CD8-positive, alpha-beta memory T cell (primary cell): Measurements from ENCODE around the gene GRID2. TPM values are rescaled to one million over a fixed set of nuclear protein-coding genes. Genes with fewer than 3 reads are reported as not detected.

ENCODE experiments used
- CTCF ChIA-PET: fragments of 350-600 bp; sonication (Branson Sonifier 250); formaldehyde crosslinking; loops from one replicate; lab custom pipeline; 2021; ENCODE audit warnings: antibody characterized with exemption; lab: Charles Lee
- POLR2A ChIA-PET: fragments of 350-600 bp; sonication (Branson Sonifier 250); formaldehyde crosslinking; loops from one replicate; lab custom pipeline; 2021; ENCODE audit warnings: antibody characterized with exemption; lab: Charles Lee
- DNase-seq, 5 donors: peaks; one replicate each; pipeline versions ENCODE4 v3.0.0 to v3.0.0-alpha.2; 2020 to 2022; ENCODE audit warnings: mixed read lengths in 1 of 5
- H3K27ac ChIP-seq: one replicate; pipeline ENCODE4 v1.7.0; 2013; ENCODE audit warnings: low read depth, mild to moderate bottlenecking, low read length, moderate library complexity
- H3K27me3 ChIP-seq: 2 replicates; pipeline ENCODE4 v1.7.0; 2013; ENCODE audit warnings: low read length, mild to moderate bottlenecking; ENCODE audit not compliant: insufficient read depth, poor library complexity, severe bottlenecking
- H3K36me3 ChIP-seq: 2 replicates; pipeline ENCODE4 v1.7.0; 2013; ENCODE audit warnings: mild to moderate bottlenecking, low read length, moderate library complexity; ENCODE audit not compliant: insufficient read depth
- H3K4me1 ChIP-seq: 2 replicates; pipeline ENCODE4 v1.7.0; 2013; ENCODE audit warnings: mild to moderate bottlenecking, low read length, moderate library complexity; ENCODE audit not compliant: insufficient read depth
- H3K4me3 ChIP-seq: 2 replicates; pipeline ENCODE4 v1.7.0; 2013; ENCODE audit warnings: mild to moderate bottlenecking, low read length
- H3K9me3 ChIP-seq: 2 replicates; pipeline ENCODE4 v1.7.0; 2013; ENCODE audit warnings: mild to moderate bottlenecking, low read length
- H3K27ac Mint-ChIP-seq, 8 donors: one replicate each; pipeline ENCODE4 v1.8.0; 2020 to 2021; ENCODE audit warnings: mixed read lengths in 8 of 8, mild to moderate bottlenecking in 6 of 8, inconsistent platforms in 3 of 8, moderate library complexity in 3 of 8
- H3K27me3 Mint-ChIP-seq, 2 donors: one replicate each; pipeline ENCODE4 v1.8.0; 2020 to 2021; ENCODE audit warnings: mixed read lengths in 2 of 2, mild to moderate bottlenecking in 1 of 2, moderate library complexity in 1 of 2
- H3K36me3 Mint-ChIP-seq, 3 donors: one replicate each; pipeline ENCODE4 v1.8.0; 2020 to 2021; ENCODE audit warnings: mixed read lengths in 3 of 3, inconsistent platforms in 1 of 3, mild to moderate bottlenecking in 1 of 3
- H3K4me1 Mint-ChIP-seq, 3 donors: one replicate each; pipeline ENCODE4 v1.8.0; 2020 to 2021; ENCODE audit warnings: mixed read lengths in 3 of 3, inconsistent platforms in 1 of 3, mild to moderate bottlenecking in 1 of 3
- H3K4me3 Mint-ChIP-seq, 7 donors: one replicate each; pipeline ENCODE4 v1.8.0; 2020 to 2021; ENCODE audit warnings: mixed read lengths in 7 of 7, mild to moderate bottlenecking in 6 of 7, moderate library complexity in 4 of 7, inconsistent platforms in 2 of 7
- H3K9me3 Mint-ChIP-seq, 5 donors: one replicate each; pipeline ENCODE4 v1.8.0; 2020 to 2022; ENCODE audit warnings: mixed read lengths in 5 of 5, mild to moderate bottlenecking in 3 of 5, moderate library complexity in 2 of 5, inconsistent platforms in 1 of 5
- polyA plus RNA-seq: library from polyadenylated mRNA; unstranded; fragments of 300-500 nt; fragmentation: Illumina TruSeq; gene quantifications from one replicate; pipeline ENCODE4 v1.2.3, GENCODE V29; 2021
- total RNA-seq, 2 experiments: library from RNA; stranded (reverse); gene quantifications; one replicate each; pipeline ENCODE4 v1.2.3, GENCODE V29; 2021

GRID2 gene
- total and polyA plus RNA-seq, 3 experiments from 2014 or later = not detected

DNA sequence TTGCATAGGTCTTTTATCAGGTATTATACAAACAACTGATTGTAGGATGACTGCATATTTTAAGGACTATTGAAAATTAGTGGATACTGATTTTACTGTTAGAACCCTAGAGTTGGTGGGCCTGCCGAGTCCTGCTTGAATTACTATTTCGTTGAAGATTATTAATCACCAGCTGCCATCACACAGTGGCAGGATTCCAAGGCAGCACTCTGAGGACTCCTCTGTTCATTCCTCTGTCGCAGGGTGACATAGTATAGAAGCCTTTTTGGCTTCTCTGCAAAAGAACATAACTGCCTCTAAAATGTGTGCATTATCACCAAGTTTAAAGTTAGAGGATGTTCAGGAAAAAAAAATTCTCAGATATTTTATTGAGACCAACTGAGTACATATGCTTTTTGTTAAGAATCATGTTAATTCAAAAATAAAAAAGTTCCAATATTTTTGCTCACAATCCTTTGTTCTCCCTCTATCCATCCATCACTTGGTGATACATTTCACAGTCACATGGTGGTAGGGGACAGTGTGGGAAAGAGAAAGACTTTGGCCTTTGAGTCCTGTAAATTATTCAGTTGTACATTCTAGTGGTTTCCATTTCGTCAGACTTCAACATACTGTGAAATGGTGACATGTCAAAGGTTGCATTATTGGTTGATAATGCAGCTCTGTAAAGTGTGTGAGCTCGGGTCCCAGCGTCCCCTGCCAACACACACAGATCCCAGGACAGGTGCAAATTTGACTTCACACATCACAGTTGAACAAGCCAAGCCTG lies 332.5 kb downstream of the GRID2 start:
- Mint-ChIP-seq H3K4me3 (no peak overlapping the region), H3K27me3 (no peaks in the 10 kb centered on the region), H3K27ac (no peak overlapping the region), H3K4me1 (no peaks in the 10 kb centered on the region), H3K9me3 (peaks cover 0 to 13% (median 11%) of the 10 kb centered on the region in 5 donors), H3K36me3 (no peaks in the 10 kb centered on the region)
- H3K27ac ChIP-seq = no peak overlapping the region
- ChIA-PET POLR2A (no interaction called here), CTCF (no interaction called here)
- H3K4me3 ChIP-seq = no peak overlapping the region
- no peak for DNase-seq
- H3K36me3 ChIP-seq = no peaks in the 10 kb centered on the region
- H3K27me3 ChIP-seq = no peaks in the 10 kb centered on the region
- no peaks in the 10 kb centered on the region for H3K9me3 ChIP-seq
- no peaks in the 10 kb centered on the region for H3K4me1 ChIP-seq

DNA sequence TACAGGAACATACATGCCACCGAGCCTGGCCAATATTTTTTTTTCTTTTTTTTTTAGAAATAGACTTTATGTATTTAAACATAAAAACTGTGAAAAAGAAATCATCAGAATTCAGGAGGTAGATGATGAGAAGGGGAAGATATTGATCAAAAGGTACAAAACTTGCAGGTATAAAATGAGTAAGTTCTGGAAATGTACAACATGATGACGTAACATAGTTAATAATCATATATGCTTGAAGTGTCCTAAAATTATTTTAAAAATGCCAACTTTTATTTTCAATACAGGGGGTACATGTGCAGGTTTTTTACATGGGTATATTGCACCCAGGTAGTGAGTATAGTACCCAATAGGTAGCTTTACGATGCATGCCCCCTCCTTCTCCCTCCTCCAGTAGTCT lies 337.6 kb downstream of the GRID2 start:
- Histone ChIP-seq H3K27ac (no peak overlapping the region), H3K9me3 (no peaks in the 10 kb centered on the region), H3K4me1 (no peaks in the 10 kb centered on the region), H3K36me3 (no peaks in the 10 kb centered on the region), H3K27me3 (no peaks in the 10 kb centered on the region), H3K4me3 (no peak overlapping the region)
- Mint-ChIP-seq H3K4me1 (no peaks in the 10 kb centered on the region), H3K27ac (no peak overlapping the region), H3K27me3 (no peaks in the 10 kb centered on the region), H3K36me3 (no peaks in the 10 kb centered on the region), H3K9me3 (peaks cover 0 to 18% (median 2%) of the 10 kb centered on the region in 5 donors), H3K4me3 (no peak overlapping the region)
- ChIA-PET CTCF (no interaction called here), POLR2A (no interaction called here)
- DNase-seq = no peak

DNA sequence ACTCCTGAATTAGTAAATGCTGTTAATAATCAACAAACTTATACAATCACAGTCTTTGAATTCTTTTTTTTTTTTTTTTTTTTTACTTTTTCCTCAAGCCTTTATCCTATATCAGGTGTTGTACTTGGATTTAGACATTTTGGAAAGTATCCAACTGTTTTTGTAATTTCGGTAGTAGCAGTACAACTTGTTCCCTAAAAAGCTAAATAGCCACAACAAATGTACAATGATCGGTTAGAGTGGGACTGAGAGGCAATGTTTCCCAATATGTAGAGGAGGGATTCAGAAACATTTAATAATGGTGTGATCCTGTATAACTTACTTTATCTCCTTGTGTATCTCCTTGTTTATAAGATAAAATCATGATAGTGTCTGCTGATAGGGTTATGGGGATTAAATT lies 343.1 kb downstream of the GRID2 start:
- Mint-ChIP-seq H3K27me3 (no peaks in the 10 kb centered on the region), H3K4me1 (no peaks in the 10 kb centered on the region), H3K9me3 (peaks cover 0 to 42% (median 4%) of the 10 kb centered on the region in 5 donors), H3K27ac (no peak overlapping the region), H3K36me3 (no peaks in the 10 kb centered on the region), H3K4me3 (no peak overlapping the region)
- H3K9me3 ChIP-seq = no peaks in the 10 kb centered on the region
- H3K27ac ChIP-seq = no peak overlapping the region
- H3K27me3 ChIP-seq = no peaks in the 10 kb centered on the region
- no peaks in the 10 kb centered on the region for H3K4me1 ChIP-seq
- CTCF ChIA-PET = no interaction called here
- DNase-seq = no peak
- H3K36me3 ChIP-seq = no peaks in the 10 kb centered on the region
- no peak overlapping the region for H3K4me3 ChIP-seq
- POLR2A ChIA-PET = no interaction called here

DNA sequence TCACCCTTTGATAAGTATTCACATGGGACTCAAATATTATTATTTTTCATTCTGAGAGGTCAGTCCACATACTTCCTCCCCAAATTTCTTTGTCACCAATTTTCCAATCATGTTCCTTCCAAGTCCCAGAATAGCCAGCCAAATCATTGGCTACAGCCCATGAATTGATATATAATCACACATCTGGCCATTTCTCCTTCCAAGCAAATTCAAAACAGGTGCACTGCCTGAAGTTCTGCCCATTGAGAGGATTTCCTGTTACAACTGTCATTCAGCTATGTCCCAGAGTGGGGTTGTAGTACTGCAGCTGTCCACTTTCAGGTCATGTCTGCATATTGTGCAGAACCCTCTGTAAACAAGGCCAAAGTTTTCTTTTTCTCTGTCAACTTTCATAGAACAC lies 347.8 kb downstream of the GRID2 start:
- H3K4me1 Mint-ChIP-seq = no peaks in the 10 kb centered on the region
- peaks cover 1 to 40% (median 7%) of the 10 kb centered on the region in 5 donors for H3K9me3 Mint-ChIP-seq
- H3K4me3 Mint-ChIP-seq = no peak overlapping the region
- H3K4me3 ChIP-seq = no peak overlapping the region
- H3K36me3 Mint-ChIP-seq = no peaks in the 10 kb centered on the region
- H3K4me1 ChIP-seq = no peaks in the 10 kb centered on the region
- no peaks in the 10 kb centered on the region for H3K27me3 Mint-ChIP-seq
- no peak for DNase-seq
- CTCF ChIA-PET = no interaction called here
- no peaks in the 10 kb centered on the region for H3K36me3 ChIP-seq
- H3K27ac ChIP-seq = no peak overlapping the region
- no peak overlapping the region for H3K27ac Mint-ChIP-seq
- POLR2A ChIA-PET = no interaction called here
- H3K27me3 ChIP-seq = no peaks in the 10 kb centered on the region
- no peaks in the 10 kb centered on the region for H3K9me3 ChIP-seq

DNA sequence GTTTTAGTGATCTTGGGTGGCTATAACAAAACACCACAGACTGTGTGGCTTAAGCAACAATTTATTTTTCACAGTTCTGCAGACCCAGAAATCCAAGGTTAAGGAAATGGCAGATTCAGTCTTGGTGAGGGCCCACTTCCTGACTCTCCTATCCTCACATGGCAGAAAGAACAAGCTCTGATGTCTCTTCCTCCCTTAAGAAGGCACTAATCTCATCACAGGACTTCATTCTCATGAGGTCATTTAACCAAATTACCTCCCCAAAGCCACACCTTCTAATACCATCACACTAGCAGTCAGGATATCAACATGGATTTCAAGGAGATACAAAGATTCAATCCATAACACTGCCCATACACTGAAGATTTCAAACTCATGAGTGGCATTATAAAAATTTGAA lies 350.3 kb downstream of the GRID2 start:
- H3K27me3 ChIP-seq = no peaks in the 10 kb centered on the region
- ChIA-PET POLR2A (no interaction called here), CTCF (no interaction called here)
- H3K4me1 ChIP-seq = no peaks in the 10 kb centered on the region
- no peak overlapping the region for H3K27ac Mint-ChIP-seq
- H3K36me3 ChIP-seq = no peaks in the 10 kb centered on the region
- H3K9me3 Mint-ChIP-seq = peaks cover 1 to 30% (median 9%) of the 10 kb centered on the region in 5 donors
- no peak overlapping the region for H3K4me3 Mint-ChIP-seq
- H3K9me3 ChIP-seq = no peaks in the 10 kb centered on the region
- no peaks in the 10 kb centered on the region for H3K36me3 Mint-ChIP-seq
- no peak overlapping the region for H3K27ac ChIP-seq
- H3K4me1 Mint-ChIP-seq = no peaks in the 10 kb centered on the region
- no peak for DNase-seq
- no peaks in the 10 kb centered on the region for H3K27me3 Mint-ChIP-seq
- H3K4me3 ChIP-seq = no peak overlapping the region

DNA sequence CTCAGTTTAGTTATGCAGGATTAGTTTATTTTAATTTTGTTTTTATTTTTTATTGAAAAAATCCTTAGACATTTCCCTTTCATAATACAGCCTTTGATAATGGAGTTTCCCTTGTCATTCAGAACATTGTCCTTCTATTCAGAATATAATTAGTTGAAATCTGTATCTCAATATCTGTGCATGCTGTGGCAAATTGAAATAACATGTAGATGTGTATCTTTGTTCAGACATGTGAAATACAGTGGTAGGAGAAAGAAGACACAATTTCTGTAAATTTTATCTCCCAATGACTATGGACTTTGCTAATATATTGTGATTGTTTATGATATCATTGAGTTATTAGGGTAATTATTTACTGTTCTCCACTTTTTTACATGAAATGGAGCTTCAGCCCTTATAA lies 353.9 kb downstream of the GRID2 start:
- H3K27ac ChIP-seq = no peak overlapping the region
- no peak overlapping the region for H3K4me3 Mint-ChIP-seq
- ChIA-PET POLR2A (no interaction called here), CTCF (no interaction called here)
- H3K4me3 ChIP-seq = no peak overlapping the region
- H3K27me3 Mint-ChIP-seq = no peaks in the 10 kb centered on the region
- no peaks in the 10 kb centered on the region for H3K27me3 ChIP-seq
- H3K9me3 ChIP-seq = no peaks in the 10 kb centered on the region
- H3K27ac Mint-ChIP-seq = no peak overlapping the region
- H3K36me3 Mint-ChIP-seq = no peaks in the 10 kb centered on the region
- no peak for DNase-seq
- H3K4me1 Mint-ChIP-seq = no peaks in the 10 kb centered on the region
- no peaks in the 10 kb centered on the region for H3K36me3 ChIP-seq
- H3K9me3 Mint-ChIP-seq = peaks cover 1 to 29% (median 6%) of the 10 kb centered on the region in 5 donors
- no peaks in the 10 kb centered on the region for H3K4me1 ChIP-seq

DNA sequence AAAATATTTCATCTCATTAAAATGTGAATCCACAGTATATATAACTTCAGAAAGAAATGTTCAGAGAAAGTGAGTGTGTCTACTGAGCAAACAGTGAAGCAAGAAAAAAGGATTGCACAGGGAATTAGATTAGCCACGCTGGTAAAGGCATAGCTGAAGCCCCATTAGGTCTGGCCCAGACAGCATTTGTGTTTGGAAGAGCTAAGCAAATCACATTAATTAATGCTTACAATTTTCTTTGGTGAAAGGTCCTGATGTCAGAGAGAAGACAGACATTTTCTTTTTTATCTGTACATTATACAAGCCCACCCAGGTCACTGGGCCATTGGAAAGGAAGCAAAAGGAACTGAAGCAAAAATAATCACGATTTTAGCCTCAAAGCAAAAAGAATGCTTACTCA lies 354.6 kb downstream of the GRID2 start:
- H3K36me3 ChIP-seq = no peaks in the 10 kb centered on the region
- H3K36me3 Mint-ChIP-seq = no peaks in the 10 kb centered on the region
- ChIA-PET CTCF (no interaction called here), POLR2A (no interaction called here)
- H3K27me3 ChIP-seq = no peaks in the 10 kb centered on the region
- H3K4me1 ChIP-seq = no peaks in the 10 kb centered on the region
- H3K27me3 Mint-ChIP-seq = no peaks in the 10 kb centered on the region
- no peak for DNase-seq
- no peak overlapping the region for H3K4me3 ChIP-seq
- H3K9me3 Mint-ChIP-seq = peaks cover 1 to 29% (median 6%) of the 10 kb centered on the region in 5 donors
- no peaks in the 10 kb centered on the region for H3K9me3 ChIP-seq
- no peak overlapping the region for H3K27ac Mint-ChIP-seq
- H3K27ac ChIP-seq = no peak overlapping the region
- H3K4me3 Mint-ChIP-seq = no peak overlapping the region
- no peaks in the 10 kb centered on the region for H3K4me1 Mint-ChIP-seq

DNA sequence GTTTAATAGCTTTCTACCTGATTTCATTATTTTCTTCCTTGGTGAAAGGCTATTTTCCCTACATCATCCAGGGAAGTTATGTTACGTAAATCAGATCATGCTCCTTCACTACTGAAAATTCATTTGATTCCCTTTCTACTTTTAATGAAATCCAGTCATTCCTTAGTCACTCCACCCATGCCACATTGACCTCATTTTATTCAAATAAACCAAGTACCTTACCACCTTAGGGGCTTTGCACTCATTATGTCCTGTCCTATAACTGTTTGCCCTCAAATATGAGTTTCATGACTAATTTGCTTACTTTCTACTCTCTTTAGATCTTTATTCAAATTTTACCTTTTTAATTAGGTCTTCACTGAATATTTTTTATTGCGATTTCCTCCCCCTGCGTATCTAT lies 374.0 kb downstream of the GRID2 start:
- Mint-ChIP-seq H3K36me3 (no peaks in the 10 kb centered on the region), H3K9me3 (peaks cover 9 to 25% (median 15%) of the 10 kb centered on the region in 5 donors), H3K4me3 (no peak overlapping the region), H3K27me3 (no peaks in the 10 kb centered on the region), H3K4me1 (no peaks in the 10 kb centered on the region), H3K27ac (no peak overlapping the region)
- Histone ChIP-seq H3K9me3 (no peaks in the 10 kb centered on the region), H3K4me3 (no peak overlapping the region), H3K36me3 (no peaks in the 10 kb centered on the region), H3K27ac (no peak overlapping the region), H3K27me3 (no peaks in the 10 kb centered on the region), H3K4me1 (no peaks in the 10 kb centered on the region)
- POLR2A ChIA-PET = no interaction called here
- CTCF ChIA-PET = no interaction called here
- no peak for DNase-seq
